ENCODE data around the gene ATG3.

- no peak for TF ChIP-seq CTCF (conservative IDR thresholded peaks at IDR 0.05)
- TF ChIP-seq ZFX (IDR thresholded peaks at IDR 0.05): no peak
These were observed 57.6 kb downstream of the ATG3 start for GRCh38 chr3:112504123-112504522.
